HepG2 (cell line): ENCODE data around the gene FAM89B. TPM values are rescaled to one million over a fixed set of nuclear protein-coding genes. Genes with fewer than 3 reads are reported as not detected.
A peak's percentile ranks its signal among the peaks of the same experiment; 100 is the strongest.

Experiments
- ARID5B ChIP-seq: IDR thresholded peaks from 2 replicates; pipeline ENCODE4 v1.4.0; 2020; ENCODE audit warnings: mild to moderate bottlenecking, missing genetic modification reagents
- ATF5 ChIP-seq: sonication (generic); formaldehyde crosslinking; IDR thresholded peaks from 2 replicates; pipeline ENCODE4 v1.4.0; 2020; ENCODE audit warnings: mild to moderate bottlenecking, low read depth, missing genetic modification reagents
- DNMT3B ChIP-seq: conservative IDR thresholded peaks from 2 replicates; pipeline ENCODE4 v1.6.1; 2016; ENCODE audit warnings: missing biosample characterization, control low read depth
- EEA1 ChIP-seq: sonication (generic); formaldehyde crosslinking; IDR thresholded peaks from 2 replicates; pipeline ENCODE4 v1.5.1; 2020; ENCODE audit warnings: mild to moderate bottlenecking, missing genetic modification reagents, borderline replicate concordance
- ETV6 ChIP-seq: sonication (generic); formaldehyde crosslinking; conservative IDR thresholded peaks from 2 replicates; pipeline ENCODE4 v1.4.0; 2020; ENCODE audit warnings: missing genetic modification reagents
- HIVEP1 ChIP-seq: sonication (generic); formaldehyde crosslinking; IDR thresholded peaks from 2 replicates; pipeline ENCODE4 v1.4.0; 2020; ENCODE audit warnings: mild to moderate bottlenecking, missing genetic modification reagents
- LCORL ChIP-seq, 2 experiments: fragments of 450-650 bp in 1 of 2; sonication (generic) in 1 of 2; formaldehyde crosslinking in 1 of 2; IDR thresholded peaks; 2 replicates each; pipeline versions ENCODE4 v1.5.0 to v1.6.1; 2017 to 2020; ENCODE audit warnings: antibody characterized with exemption in 1 of 2, missing genetic modification reagents in 1 of 2
- MYNN ChIP-seq: sonication (generic); formaldehyde crosslinking; IDR thresholded peaks from 2 replicates; pipeline ENCODE4 v1.4.0; 2020; ENCODE audit warnings: mild to moderate bottlenecking, low read depth, missing genetic modification reagents
- NFAT5 ChIP-seq: sonication (generic); formaldehyde crosslinking; IDR thresholded peaks from 2 replicates; pipeline ENCODE4 v1.4.0; 2020; ENCODE audit warnings: missing genetic modification reagents
- RFX5 ChIP-seq: IDR thresholded peaks from 2 replicates; pipeline ENCODE4 v1.6.1; 2011; ENCODE audit warnings: low read depth, low read length, improper control_type of control experiment
- RFXANK ChIP-seq: IDR thresholded peaks from 2 replicates; pipeline ENCODE4 v1.6.1; 2016
- SMAD9 ChIP-seq: sonication (generic); formaldehyde crosslinking; IDR thresholded peaks from 2 replicates; pipeline ENCODE4 v1.5.1; 2020; ENCODE audit warnings: mild to moderate bottlenecking, missing genetic modification reagents
- ZBTB3 ChIP-seq: sonication (generic); formaldehyde crosslinking; IDR thresholded peaks from 2 replicates; pipeline ENCODE4 v1.4.0; 2020; ENCODE audit warnings: low read depth, mild to moderate bottlenecking, moderate library complexity, missing genetic modification reagents, borderline replicate concordance
- ZNF232 ChIP-seq: sonication (generic); formaldehyde crosslinking; IDR thresholded peaks from 2 replicates; pipeline ENCODE4 v1.4.0; 2020; ENCODE audit warnings: missing genetic modification reagents, borderline replicate concordance
- ZNF550 ChIP-seq: sonication (generic); formaldehyde crosslinking; IDR thresholded peaks from 2 replicates; pipeline ENCODE4 v1.4.0; 2020; ENCODE audit warnings: mild to moderate bottlenecking, missing genetic modification reagents, borderline replicate concordance
- ZNF615 ChIP-seq: sonication (generic); formaldehyde crosslinking; IDR thresholded peaks from 2 replicates; pipeline ENCODE4 v1.5.0; 2020; ENCODE audit warnings: mild to moderate bottlenecking, missing genetic modification reagents, borderline replicate concordance
- ZNF639 ChIP-seq: conservative IDR thresholded peaks from 2 replicates; pipeline ENCODE4 v1.6.1; 2018; ENCODE audit warnings: missing genetic modification reagents
- polyA plus RNA-seq, 8 experiments: library from polyadenylated mRNA; depleted of rRNA in 3 of 8; stranded (reverse) in 7 of 8; unstranded in 1 of 8; fragments of >200 nt; fragmentation: Illumina TruSeq in 4 of 8; extraction: Trizol in 4 of 8; gene quantifications; 2 replicates each; pipeline versions ENCODE4 v1.2.1 to v1.2.3, GENCODE V29; 2011 to 2016; ENCODE audit warnings: low read depth in 4 of 8, missing spikeins in 1 of 8, mixed read lengths in 1 of 8; ENCODE audit not compliant: insufficient read depth in 1 of 8
- total RNA-seq, 5 experiments: library from RNA; depleted of rRNA; stranded (reverse); fragments of >200 nt; fragmentation: Illumina TruSeq; extraction: Trizol; gene quantifications; 2 replicates each; pipeline ENCODE4 v1.2.3, GENCODE V29; 2016; ENCODE audit warnings: low read depth in 1 of 5

The FAM89B gene
- total and polyA plus RNA-seq, 2 of the 13 experiments (the other 11 are each of a cell fraction or from before 2014, with no cell fraction given), result 5.7 to 8.0 TPM

GRCh38 chr11:65569164-65569972 lies 3.0 kb upstream of the FAM89B start (continued):
- TF ChIP-seq ARID5B, result no peak
- no peak for TF ChIP-seq ZBTB3 (CRISPR knock-in tag)
- TF ChIP-seq ZNF550 (CRISPR knock-in tag), result no peak
- TF ChIP-seq ZNF615 (CRISPR knock-in tag), result no peak
- no peak for TF ChIP-seq LCORL (IDR thresholded peaks at IDR 0.05)
- TF ChIP-seq LCORL (CRISPR knock-in tag; IDR thresholded peaks at IDR 0.05), result no peak
- peak; percentile 58; the same call in 1 of the 2 replicates for TF ChIP-seq EEA1 (CRISPR knock-in tag)
- TF ChIP-seq MYNN (CRISPR knock-in tag), result no peak
- no peak for TF ChIP-seq HIVEP1
- 0 out of 2 replicates have a peak, but pooled peaks have one; percentile 10 for TF ChIP-seq DNMT3B
- 0 out of 2 replicates have a peak, but pooled peaks have one; percentile 29 for TF ChIP-seq NFAT5 (CRISPR knock-in tag)
- TF ChIP-seq SMAD9 (CRISPR knock-in tag), result peak; percentile 77; the same call in 1 of the 2 replicates
- TF ChIP-seq ETV6 (CRISPR knock-in tag), result no peak
- no peak for TF ChIP-seq RFXANK
- TF ChIP-seq RFX5, result no peak
- peak; percentile 42; the same call in 1 of the 2 replicates for TF ChIP-seq ZNF232 (CRISPR knock-in tag)
- no peak for TF ChIP-seq ATF5
- no peak for TF ChIP-seq ZNF639 (CRISPR knock-in tag)
